HG03565 (cell line): ENCODE measurements around the gene ITIH6.
"Not testable (repeated sequence)": the region's sequence is repeated elsewhere in the genome, so short reads cannot be mapped to it uniquely, and the experiment has no call there.

Source experiments
- ATAC-seq: cut with Tn5 transposase; IDR thresholded peaks from one replicate; pipeline ENCODE4 v1.9.1; 2021; ENCODE audit warnings: mild to moderate bottlenecking, moderate library complexity; ENCODE audit not compliant: unreplicated experiment

ITIH6 gene

GRCh38 chrX:54807524-54808108 lies 9.6 kb upstream of the ITIH6 start, which contains the start of gene MAGED2:
Gene MAGED2 (plus strand): TSS chrX:54807745. CDS start chrX:54809332, 1,587 bp downstream.
- ATAC-seq = no peak

GRCh38 chrX:54799046-54799445 lies 991 bp upstream of the ITIH6 start:
- no peak for ATAC-seq

GRCh38 chrX:54794795-54795194 lies 3.3 kb downstream of the ITIH6 start:
- ATAC-seq = no peak

GRCh38 chrX:54794028-54794427 lies 4.0 kb downstream of the ITIH6 start:
- no peak for ATAC-seq

GRCh38 chrX:54789405-54789804 lies 8.7 kb downstream of the ITIH6 start:
- not testable (repeated sequence) for ATAC-seq

GRCh38 chrX:54788446-54788845 lies 9.6 kb downstream of the ITIH6 start:
- no peak for ATAC-seq

- ATAC-seq = no peak
Observed at GRCh38 chrX:54786967-54787366, 11.1 kb downstream of the ITIH6 start.

GRCh38 chrX:54785901-54786300 lies 12.2 kb downstream of the ITIH6 start:
- no peak for ATAC-seq

- ATAC-seq = no peak
Observed at GRCh38 chrX:54776987-54777672, 20.9 kb downstream of the ITIH6 start.

- no peak for ATAC-seq
Observed at GRCh38 chrX:54776061-54776460, 22.0 kb downstream of the ITIH6 start.

- not testable (repeated sequence) for ATAC-seq
Observed at GRCh38 chrX:54774391-54775094, 23.5 kb downstream of the ITIH6 start.

GRCh38 chrX:54758114-54759055 lies 39.7 kb downstream of the ITIH6 start:
- ATAC-seq = no peak

- ATAC-seq = no peak
Observed at GRCh38 chrX:54754854-54755253, 43.2 kb downstream of the ITIH6 start.

GRCh38 chrX:54748626-54749025 lies 49.4 kb downstream of the ITIH6 start:
- ATAC-seq = no peak

- ATAC-seq = no peak
Observed at GRCh38 chrX:54747733-54748393, 50.2 kb downstream of the ITIH6 start.

- ATAC-seq = no peak
Observed at GRCh38 chrX:54746928-54747327, 51.1 kb downstream of the ITIH6 start.

- ATAC-seq = no peak
Observed at GRCh38 chrX:54745676-54746075, 52.4 kb downstream of the ITIH6 start.

GRCh38 chrX:54738567-54738966 lies 59.5 kb downstream of the ITIH6 start:
- ATAC-seq = not testable (repeated sequence)

GRCh38 chrX:54736298-54736942 lies 61.6 kb downstream of the ITIH6 start:
- ATAC-seq = not testable (repeated sequence)

GRCh38 chrX:54721424-54721823 lies 76.6 kb downstream of the ITIH6 start:
- ATAC-seq = no peak
